ENCODE measurements around the gene KLK8. TPM values are rescaled to one million over a fixed set of nuclear protein-coding genes. Genes with fewer than 3 reads are reported as not detected.
A peak's percentile ranks its signal among the peaks of the same experiment; 100 is the strongest.

KLK8 gene
- total and polyA plus RNA-seq, 2 of the 13 experiments (the other 11 are each of a cell fraction or from before 2014, with no cell fraction given) = not detected

DNA sequence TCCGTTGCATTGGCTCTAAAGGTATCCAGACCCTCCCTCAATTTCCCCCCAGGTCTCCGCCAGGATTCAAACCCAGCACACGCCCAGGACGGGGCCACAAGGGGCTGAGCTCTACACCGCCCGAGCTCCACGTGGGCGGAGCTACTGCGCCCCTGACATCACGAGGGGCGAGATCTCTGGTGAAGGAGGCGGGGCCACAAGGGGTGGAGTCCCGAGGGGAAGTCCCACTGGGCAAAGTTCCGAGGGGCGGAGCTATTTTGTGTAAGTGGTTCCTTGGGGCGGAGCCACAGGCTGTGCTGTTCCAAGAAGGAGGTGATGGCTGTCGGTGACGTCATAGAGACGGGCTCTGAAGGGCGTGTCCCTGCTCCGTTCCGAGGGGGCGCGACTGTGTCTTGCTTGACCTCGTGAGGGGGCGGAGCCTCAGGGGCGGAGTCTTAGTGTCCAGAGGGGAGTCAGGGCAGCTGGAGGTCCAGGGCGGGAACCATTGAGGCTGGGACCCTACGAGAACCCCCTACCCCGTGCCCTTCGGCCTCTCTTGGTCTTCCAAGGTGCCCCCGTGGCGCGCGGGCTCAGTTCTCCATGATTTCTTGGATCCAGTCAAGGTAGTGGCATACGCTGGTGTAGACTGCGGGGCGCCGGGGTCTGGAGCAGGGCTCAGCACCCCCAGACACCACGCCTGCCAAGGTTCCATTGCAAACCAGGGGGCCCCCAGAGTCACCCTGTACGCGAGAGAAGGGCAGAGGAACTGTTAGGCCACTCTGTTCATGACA, 1.3 kb upstream of the KLK8 start:
- POLR2A ChIA-PET = no interaction called here
- H2AFZ ChIP-seq (ENCODE audit: low read length) = no peak overlapping the region

More for the DNA sequence above, 1.3 kb upstream of the KLK8 start:
- Histone ChIP-seq H3K79me2 (ENCODE audit: insufficient read depth, low read length) (no peaks in the 10 kb centered on the region), H3K36me3 (replicated peaks in 1 of 2; ENCODE audit: control insufficient read depth in 1 of 2, insufficient read depth in 2 of 2, low read length in 2 of 2) (no peaks in the 10 kb centered on the region), H3K4me1 (ENCODE audit: insufficient read depth, low read length) (no peaks in the 10 kb centered on the region), H3K4me3 (replicated peaks in 1 of 3; ENCODE audit: insufficient read depth in 1 of 3, low read depth in 2 of 3, low read length in 3 of 3) (no peak overlapping the region), H3K9me3 (ENCODE audit: low read length) (no peaks in the 10 kb centered on the region), H3K9ac (ENCODE audit: insufficient read depth, low read depth, low read length) (no peak overlapping the region), H3K27me3 (ENCODE audit: control insufficient read depth in 1 of 2, insufficient read depth in 2 of 2, low read length in 2 of 2) (peaks cover 3% of the 10 kb centered on the region in 2 experiments; a peak in 3 of 5 replicates), H3K27ac (ENCODE audit: extremely low read length, insufficient read depth, low read length) (no peak overlapping the region), H4K20me1 (ENCODE audit: insufficient read depth, low read length) (no peaks in the 10 kb centered on the region), H3K4me2 (ENCODE audit: low read depth, low read length) (no peak overlapping the region)
- in situ Hi-C loops (cut with HindIII; ENCODE audit: extremely low pct_ligation_motif_present, low pct_unique_long_range_greater_than_20kb) = no loop called here
- BruUV-seq (replicated peaks) = no TSS peak
- no peak for DNase-seq (ENCODE audit: low spot score)
- WGBS (ENCODE audit: low lambda C conversion rate) = 81% methylated on average over 16 of the region's 42 CpGs
- TF ChIP-seq TEF (CRISPR knock-in tag; IDR thresholded peaks at IDR 0.05) = no peak
- peak; percentile 62 for TF ChIP-seq ATF7 (IDR thresholded peaks at IDR 0.05)
- TF ChIP-seq ATF7 (CRISPR knock-in tag; IDR thresholded peaks at IDR 0.05) = no peak
- TF ChIP-seq CREB1 (IDR thresholded peaks at IDR 0.05) = peak; percentile 81
- TF ChIP-seq CREB1 (CRISPR knock-in tag; IDR thresholded peaks at IDR 0.05) = no peak
- no peak for TF ChIP-seq NR2C2 (CRISPR knock-in tag; IDR thresholded peaks at IDR 0.05; ENCODE audit: borderline replicate concordance)
- 0 out of 2 replicates have a peak, but pooled peaks have one; percentile 21 for TF ChIP-seq MNT (IDR thresholded peaks at IDR 0.05)
- intact Hi-C loops (cut with micrococcal nuclease; ENCODE audit: unreplicated experiment) = no loop called here
- no peak for ATAC-seq
- no peak for FAIRE-seq
- CTCF ChIA-PET (ENCODE audit: low intra/inter-chr PET ratio, low total read pairs) = no interaction called here

Data from HepG2 (cell line).